ENCODE measurements around the gene NUDT14.

DNA sequence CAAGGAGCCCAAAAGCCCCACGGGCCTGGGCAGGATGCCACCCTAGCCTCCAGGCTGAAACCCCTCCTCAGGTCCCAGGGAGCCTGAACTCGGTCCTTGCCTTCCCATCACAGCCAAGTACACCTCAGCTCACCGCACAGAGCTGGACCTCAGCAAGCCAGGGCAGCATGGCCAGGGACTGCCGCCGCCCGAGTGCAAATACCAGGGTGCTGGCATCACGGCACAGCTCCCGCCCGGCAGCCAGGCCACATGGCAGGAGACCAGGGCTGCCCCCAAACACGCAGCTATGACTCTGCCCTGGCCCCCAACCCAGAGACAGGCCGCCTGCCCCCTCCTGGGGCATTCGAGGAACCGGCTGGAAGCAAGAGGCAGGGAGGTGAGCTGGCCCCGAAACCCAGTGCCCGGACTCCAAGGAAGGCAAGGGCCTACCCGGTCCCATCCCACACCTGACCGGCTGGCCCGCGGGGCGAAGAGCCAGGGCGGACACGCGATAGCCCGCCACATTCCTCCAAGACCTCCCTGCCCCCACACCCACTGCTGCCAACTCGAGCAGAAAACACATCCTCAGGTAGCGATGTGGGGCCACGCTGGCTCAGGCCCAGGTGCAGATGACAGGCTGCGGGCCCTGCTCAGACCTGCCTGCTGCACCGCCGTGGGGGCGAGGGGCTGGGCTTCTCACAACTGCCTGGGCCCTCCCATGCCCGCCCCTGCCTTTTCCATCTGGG, 15.2 kb downstream of the NUDT14 start:
- TF ChIP-seq GATA3 (IDR thresholded peaks at IDR 0.05; ENCODE audit: low read depth, low read length), result no peak
- TF ChIP-seq GATA2 (IDR thresholded peaks at IDR 0.05; ENCODE audit: low read depth, low read length), result no peak

Data from SH-SY5Y (cell line).